H1 (cell line): ENCODE measurements around the gene CAB39L. TPM values are rescaled to one million over a fixed set of nuclear protein-coding genes. Genes with fewer than 3 reads are reported as not detected.

Experiments used
- CTCF ChIA-PET: fragments of 300-600 bp; sonication (Branson Sonifier 250); formaldehyde crosslinking; loops from one replicate; lab custom pipeline; 2021; ENCODE audit not compliant: partially characterized antibody; lab: Charles Lee
- POLR2A ChIA-PET: fragments of 300-600 bp; sonication (Branson Sonifier 250); formaldehyde crosslinking; loops from one replicate; lab custom pipeline; 2021; ENCODE audit warnings: inconsistent platforms; ENCODE audit not compliant: partially characterized antibody; lab: Charles Lee
- DNase-seq, 2 experiments: peaks; one replicate each; pipeline versions ENCODE4 v3.0.0 to v3.0.0-alpha.2; 2010 to 2022; ENCODE audit warnings: low spot score in 2 of 2, low read depth in 1 of 2, mixed read lengths in 1 of 2
- FAIRE-seq: peaks from 2 replicates; lab custom pipeline; 2011; peaks lifted over from hg19 to GRCh38; lab: Jason Lieb, UNC
- H2AFZ ChIP-seq: 2 replicates; pipeline ENCODE4 v1.8.1; 2012; ENCODE audit warnings: low read length, inconsistent platforms
- H2AK5ac ChIP-seq: 2 replicates; pipeline ENCODE4 v1.6.1; 2013; ENCODE audit warnings: low read depth, low read length
- H2BK120ac ChIP-seq: replicated peaks from 2 replicates; pipeline ENCODE3; 2013; ENCODE audit warnings: low read depth, low read length, inconsistent platforms
- H2BK12ac ChIP-seq: 2 replicates; pipeline ENCODE4 v1.6.1; 2013; ENCODE audit warnings: low read depth, low read length
- H2BK15ac ChIP-seq: 2 replicates; pipeline ENCODE4 v1.6.1; 2013; ENCODE audit warnings: low read length
- H2BK20ac ChIP-seq: 2 replicates; pipeline ENCODE4 v1.6.1; 2013; ENCODE audit warnings: low read length
- H2BK5ac ChIP-seq: 2 replicates; pipeline ENCODE4 v1.6.1; 2013; ENCODE audit warnings: low read depth, low read length
- H3K14ac ChIP-seq: 2 replicates; pipeline ENCODE4 v1.6.1; 2013; ENCODE audit warnings: inconsistent platforms; ENCODE audit not compliant: insufficient read length
- H3K18ac ChIP-seq: 2 replicates; pipeline ENCODE4 v1.6.1; 2013; ENCODE audit warnings: low read length; ENCODE audit errors: extremely low read depth
- H3K23ac ChIP-seq: 2 replicates; pipeline ENCODE4 v1.6.1; 2013; ENCODE audit warnings: inconsistent platforms; ENCODE audit not compliant: insufficient read length
- H3K23me2 ChIP-seq: 2 replicates; pipeline ENCODE4 v1.6.1; 2013; ENCODE audit warnings: low read depth, low read length
- H3K27ac ChIP-seq: 2 replicates; pipeline ENCODE4 v1.6.1; 2011; ENCODE audit warnings: low read depth, low read length, inconsistent platforms
- H3K27me3 ChIP-seq, 4 experiments: replicated peaks in 1 of 4; 1 replicate in 1 of 4; 2 replicates in 3 of 4; pipeline versions ENCODE4 v1.6.1 to v1.8.1; 2011 to 2013; ENCODE audit warnings: low read length in 3 of 4, mild to moderate bottlenecking in 3 of 4, inconsistent platforms in 2 of 4, mixed read lengths in 2 of 4, moderate library complexity in 1 of 4; ENCODE audit not compliant: control insufficient read depth in 3 of 4, insufficient read depth in 3 of 4; ENCODE audit errors: extremely low read depth in 1 of 4
- H3K36me3 ChIP-seq, 4 experiments: 2 replicates each; pipeline versions ENCODE4 v1.6.1 to v1.8.1; 2011 to 2013; ENCODE audit warnings: mild to moderate bottlenecking in 4 of 4, low read length in 3 of 4, moderate library complexity in 2 of 4, control low read depth in 1 of 4, inconsistent platforms in 1 of 4; ENCODE audit not compliant: insufficient read depth in 4 of 4, control insufficient read depth in 2 of 4
- H3K4ac ChIP-seq: replicated peaks from 2 replicates; pipeline ENCODE3; 2013; ENCODE audit warnings: low read length, low read depth, mixed read lengths, inconsistent platforms; ENCODE audit not compliant: insufficient read length
- H3K4me1 ChIP-seq, 4 experiments: replicated peaks in 1 of 4; 1 replicate in 1 of 4; 2 replicates in 3 of 4; pipeline versions ENCODE4 v1.6.1 to v1.8.1; 2011 to 2013; ENCODE audit warnings: low read length in 3 of 4, inconsistent platforms in 2 of 4, mixed read lengths in 1 of 4; ENCODE audit not compliant: insufficient read depth in 4 of 4, control insufficient read depth in 3 of 4
- H3K4me2 ChIP-seq, 2 experiments: 2 replicates each; pipeline versions ENCODE4 v1.6.1 to v1.8.1; 2011 to 2013; ENCODE audit warnings: low read depth in 2 of 2, low read length in 2 of 2, control low read depth in 1 of 2, inconsistent platforms in 1 of 2, mild to moderate bottlenecking in 1 of 2; ENCODE audit not compliant: insufficient read depth in 1 of 2
- H3K4me3 ChIP-seq, 4 experiments: fragments of 200-600, 300-600 bp in 1 of 4; sonication (generic), shearing (Covaris generic), sonication (Bioruptor Twin) in 1 of 4; 2 replicates each; pipeline versions ENCODE4 v1.5.1 to v1.8.1; 2011 to 2016; ENCODE audit warnings: low read length in 4 of 4, low read depth in 3 of 4, control low read depth in 2 of 4, inconsistent platforms in 2 of 4, mild to moderate bottlenecking in 2 of 4, mixed read lengths in 1 of 4, moderate library complexity in 1 of 4; ENCODE audit not compliant: insufficient read depth in 2 of 4; ENCODE audit errors: extremely low read depth in 1 of 4
- H3K56ac ChIP-seq: replicated peaks from 2 replicates; pipeline ENCODE3; 2013; ENCODE audit warnings: low read depth, mild to moderate bottlenecking, mixed read lengths, low read length, inconsistent platforms; ENCODE audit not compliant: insufficient read length
- H3K79me1 ChIP-seq: 2 replicates; pipeline ENCODE4 v1.6.1; 2013; ENCODE audit warnings: low read depth, low read length, control low read depth
- H3K79me2 ChIP-seq, 2 experiments: 2 replicates each; pipeline versions ENCODE4 v1.6.1 to v1.8.1; 2012 to 2013; ENCODE audit warnings: low read length in 2 of 2, mild to moderate bottlenecking in 2 of 2, inconsistent platforms in 1 of 2; ENCODE audit not compliant: insufficient read depth in 2 of 2, control insufficient read depth in 1 of 2
- H3K9ac ChIP-seq, 4 experiments: replicated peaks in 1 of 4; 1 replicate in 1 of 4; 2 replicates in 3 of 4; pipeline versions ENCODE4 v1.6.1 to v1.8.1; 2011 to 2013; ENCODE audit warnings: low read depth in 3 of 4, low read length in 3 of 4, control low read depth in 2 of 4, mild to moderate bottlenecking in 2 of 4, moderate library complexity in 2 of 4, inconsistent platforms in 1 of 4; ENCODE audit errors: extremely low read depth in 1 of 4
- H3K9me3 ChIP-seq, 2 experiments: 2 replicates each; pipeline versions ENCODE4 v1.6.1 to v1.8.1; 2012 to 2013; ENCODE audit warnings: mild to moderate bottlenecking in 2 of 2, moderate library complexity in 2 of 2, control low read depth in 1 of 2, inconsistent platforms in 1 of 2, low read depth in 1 of 2, low read length in 1 of 2, mixed read lengths in 1 of 2; ENCODE audit not compliant: insufficient read depth in 2 of 2
- H4K20me1 ChIP-seq, 2 experiments: replicated peaks in 1 of 2; 2 replicates each; pipeline versions ENCODE3 to v1.8.1; 2011 to 2013; ENCODE audit warnings: inconsistent platforms in 2 of 2, low read length in 2 of 2, mild to moderate bottlenecking in 1 of 2; ENCODE audit not compliant: insufficient read depth in 2 of 2, control insufficient read depth in 1 of 2
- H4K5ac ChIP-seq: 2 replicates; pipeline ENCODE4 v1.6.1; 2013; ENCODE audit warnings: low read length, low read depth, mixed read lengths, inconsistent platforms; ENCODE audit not compliant: insufficient read length
- H4K8ac ChIP-seq: 2 replicates; pipeline ENCODE4 v1.8.0; 2013; ENCODE audit warnings: mild to moderate bottlenecking, moderate library complexity, low read length, inconsistent platforms; ENCODE audit not compliant: insufficient read depth; ENCODE audit errors: extremely low read depth
- H4K91ac ChIP-seq: replicated peaks from 2 replicates; pipeline ENCODE3; 2013; ENCODE audit warnings: low read length, mixed read lengths, inconsistent platforms; ENCODE audit not compliant: insufficient read length
- BCL11A ChIP-seq, 2 experiments: IDR thresholded peaks; one replicate each; pipeline ENCODE4 v1.6.1; 2011; ENCODE audit warnings: low read depth in 2 of 2, low read length in 2 of 2, mild to moderate bottlenecking in 2 of 2
- BRCA1 ChIP-seq: IDR thresholded peaks from 2 replicates; pipeline ENCODE4 v1.6.1; 2012; ENCODE audit warnings: low read depth, low read length, improper control_type of control experiment
- CBX5 ChIP-seq: fragments of 300-800, 300-1000 bp; sonication (generic); IDR thresholded peaks from 2 replicates; pipeline ENCODE4 v1.7.1; 2016; ENCODE audit warnings: antibody characterized with exemption, low read length, low read depth
- CREB1 ChIP-seq: IDR thresholded peaks from 2 replicates; pipeline ENCODE4 v1.6.1; 2012; ENCODE audit warnings: inconsistent platforms
- EZH2 ChIP-seq: fragments of 200-600 bp; sonication (generic); IDR thresholded peaks from 2 replicates; pipeline ENCODE4 v1.7.1; 2012; ENCODE audit warnings: low read depth, mild to moderate bottlenecking, moderate library complexity, low read length, inconsistent platforms; ENCODE audit not compliant: severe bottlenecking
- GABPA ChIP-seq: IDR thresholded peaks from 2 replicates; pipeline ENCODE4 v1.6.1; 2011; ENCODE audit warnings: mild to moderate bottlenecking, low read length, moderate library complexity, borderline replicate concordance; ENCODE audit not compliant: insufficient read depth
- HDAC6 ChIP-seq: IDR thresholded peaks from one replicate; pipeline ENCODE4 v1.7.1; 2012; ENCODE audit warnings: low read depth, mild to moderate bottlenecking, inconsistent platforms, low read length, moderate library complexity
- JUN ChIP-seq: IDR thresholded peaks from 2 replicates; pipeline ENCODE4 v1.6.1; 2011; ENCODE audit warnings: low read depth, mild to moderate bottlenecking, improper control_type of control experiment, low read length
- KDM1A ChIP-seq: fragments of 200-600, 300-600 bp; sonication (generic); IDR thresholded peaks from 2 replicates; pipeline ENCODE4 v1.7.1; 2016; ENCODE audit warnings: mild to moderate bottlenecking, low read length, borderline replicate concordance
- MAFK ChIP-seq: IDR thresholded peaks from 2 replicates; pipeline ENCODE4 v1.6.1; 2012; ENCODE audit warnings: low read depth, mild to moderate bottlenecking, improper control_type of control experiment, low read length
- RFX5 ChIP-seq: IDR thresholded peaks from 2 replicates; pipeline ENCODE4 v1.6.1; 2011; ENCODE audit warnings: low read depth, low read length, improper control_type of control experiment, borderline replicate concordance
- SIN3A ChIP-seq, 2 experiments: IDR thresholded peaks in 1 of 2; conservative IDR thresholded peaks in 1 of 2; 2 replicates each; pipeline ENCODE4 v1.6.1; 2011 to 2012; ENCODE audit warnings: low read length in 2 of 2, improper control_type of control experiment in 1 of 2, low read depth in 1 of 2, mild to moderate bottlenecking in 1 of 2
- TAF1 ChIP-seq: IDR thresholded peaks from 2 replicates; pipeline ENCODE4 v1.6.1; 2011; ENCODE audit warnings: mild to moderate bottlenecking, low read depth, low read length
- YY1 ChIP-seq: IDR thresholded peaks from 2 replicates; pipeline ENCODE4 v1.6.1; 2011; ENCODE audit warnings: low read depth, mild to moderate bottlenecking, low read length
- WGBS, 2 experiments: shearing (Covaris generic) in 1 of 2; methylation state at CpG; one replicate each; pipeline versions ENCODE4 v1.1.6 to v1.1.7; 2013 to 2015; ENCODE audit warnings: low lambda C conversion rate in 2 of 2, mixed read lengths in 2 of 2, inconsistent platforms in 1 of 2, low coverage in 1 of 2, missing lambda C conversion rate in 1 of 2; ENCODE audit not compliant: insufficient replicate concordance in 2 of 2, insufficient coverage in 1 of 2, insufficient read length in 1 of 2; ENCODE audit errors: extremely low coverage in 1 of 2, missing lambda C conversion rate in 1 of 2; 5-methylcytosine and 5-hydroxymethylcytosine counted together
- polyA plus RNA-seq, 7 experiments: library from polyadenylated mRNA; depleted of rRNA in 3 of 7; stranded (reverse) in 5 of 7; unstranded in 2 of 7; fragments of >200 nt in 5 of 7; fragments of 200-250 nt in 2 of 7; gene quantifications; 1 replicate in 5 of 7; 2 replicates in 1 of 7; 4 replicates in 1 of 7; pipeline versions ENCODE4 v1.2.1 to v1.2.3, GENCODE V29; 2011 to 2013; ENCODE audit warnings: missing spikeins in 2 of 7, mixed read lengths in 2 of 7
- total RNA-seq: library from RNA; stranded (reverse); fragmentation: NEBNext Ultra II Directional; extraction: Animal tissue kit (Norgen Biotek cat#: 25700); gene quantifications from 2 replicates; pipeline ENCODE4 v1.2.1, GENCODE V29; 2021

CAB39L gene
- total and polyA plus RNA-seq, 2 of the 8 experiments (the other 6 are each of a cell fraction or from before 2014, with no cell fraction given): 2.5 to 4.8 TPM

DNA sequence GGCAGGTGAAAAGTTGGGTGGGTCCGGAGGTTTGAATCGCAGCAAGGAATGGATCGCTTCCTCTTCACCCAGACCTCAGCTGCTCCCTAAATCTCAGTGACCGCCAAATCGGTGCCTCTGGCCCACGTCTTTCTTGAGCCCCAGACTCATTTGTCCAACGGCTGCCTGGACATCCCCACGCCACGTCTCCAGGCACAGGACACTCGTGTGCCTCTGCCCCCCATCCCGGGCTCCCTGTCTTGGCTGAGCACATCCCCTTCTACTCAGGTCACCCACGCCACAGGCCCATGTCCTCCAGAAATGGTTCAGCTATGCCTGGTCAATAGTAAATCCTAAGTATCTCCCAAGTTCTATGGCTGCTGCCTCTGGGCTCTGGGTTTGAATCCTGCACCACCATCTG lies 139.5 kb downstream of the CAB39L start:
- Histone ChIP-seq H4K20me1 (no peaks in the 10 kb centered on the region), H3K4ac (no peak overlapping the region), H3K18ac (no peak overlapping the region), H3K9ac (no peak overlapping the region), H3K36me3 (no peaks in the 10 kb centered on the region), H3K4me1 (peaks cover 0 to 3% (median 1%) of the 10 kb centered on the region in 4 experiments; a peak in 2 of 7 replicates), H3K4me3 (no peak overlapping the region), H3K9me3 (no peaks in the 10 kb centered on the region), H3K27me3 (peaks cover 0 to 2% (median 0%) of the 10 kb centered on the region in 4 experiments; a peak in 1 of 7 replicates), H3K56ac (no peak overlapping the region), H3K23me2 (no peaks in the 10 kb centered on the region), H4K5ac (no peak overlapping the region), H2BK12ac (no peak overlapping the region), H2BK15ac (no peak overlapping the region), H4K8ac (no peak overlapping the region; the same call in 1 of the 2 replicates), H2AFZ (no peak overlapping the region), H3K79me1 (no peaks in the 10 kb centered on the region), H2BK5ac (no peak overlapping the region)
- DNase-seq (no peak), FAIRE-seq (no peak)
- WGBS, 2 experiments: 95% methylated on average over 9 of the region's 12 CpGs; no CpG with 5 or more reads in 1 of the 2 experiments
- ChIA-PET POLR2A (no interaction called here), CTCF (interaction anchor here (0.8 kb wide), 1 partner anchor 126 kb away, joined by 3 read pairs; no protein-coding TSS in a partner anchor)
- TF ChIP-seq JUN (no peak), GABPA (no peak), BRCA1 (no peak), KDM1A (no peak), RFX5 (no peak), CBX5 (no peak), HDAC6 (no peak), TAF1 (no peak), BCL11A (IDR thresholded peaks at IDR 0.05; ENCODE audit: low read depth in 2 of 2, low read length in 2 of 2) (no peak), YY1 (no peak), EZH2 (no peak), MAFK (no peak), CREB1 (no peak), SIN3A (conservative IDR thresholded peaks at IDR 0.05 in 1 of 2, IDR thresholded peaks at IDR 0.05 in 1 of 2; ENCODE audit: low read depth in 1 of 2, low read length in 2 of 2) (no peak)
- TF ChIP-seq, all 59 proteins: peak for 0
- Histone ChIP-seq H3K4me2 (no peak overlapping the region), H4K91ac (no peak overlapping the region), H2BK20ac (no peak overlapping the region), H3K79me2 (no peaks in the 10 kb centered on the region), H3K14ac (no peak overlapping the region), H2AK5ac (no peak overlapping the region), H2BK120ac (no peak overlapping the region), H3K27ac (no peak overlapping the region), H3K23ac (no peak overlapping the region)
